GM18873 (cell line): Measurements from ENCODE around the gene SIRT1.
"Not testable (repeated sequence)": the region's sequence is repeated elsewhere in the genome, so short reads cannot be mapped to it uniquely, and the experiment has no call there.

Experiments
- ATAC-seq: cut with Tn5 transposase; IDR thresholded peaks from one replicate; pipeline ENCODE4 v1.9.1; 2021; ENCODE audit warnings: mild to moderate bottlenecking, moderate library complexity, moderate number of reproducible peaks; ENCODE audit not compliant: unreplicated experiment, low FRiP score

The SIRT1 gene

DNA sequence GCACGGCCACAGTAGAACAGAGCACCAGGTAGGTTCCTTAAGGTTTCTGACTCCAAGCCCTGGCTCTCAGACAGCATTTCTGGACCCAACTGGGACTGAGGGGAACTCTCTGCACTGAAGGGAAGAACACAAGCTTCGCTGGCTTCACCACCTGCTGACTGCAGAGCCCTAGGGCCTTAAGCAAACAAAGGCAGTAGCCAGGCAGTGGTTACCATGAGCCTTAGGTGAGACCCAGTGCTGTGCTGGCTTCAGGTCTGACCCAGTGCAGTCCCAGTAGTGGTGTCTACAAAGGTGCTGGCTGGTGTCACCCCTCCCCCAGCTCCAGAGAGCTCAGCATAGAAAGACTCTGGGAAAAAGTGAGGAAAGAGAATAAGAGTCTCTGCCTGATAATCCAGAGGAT lies 59.5 kb downstream of the SIRT1 start:
- ATAC-seq, result no peak

- no peak for ATAC-seq
These were observed 71.2 kb downstream of the SIRT1 start for GRCh38 chr10:67955614-67956013.

DNA sequence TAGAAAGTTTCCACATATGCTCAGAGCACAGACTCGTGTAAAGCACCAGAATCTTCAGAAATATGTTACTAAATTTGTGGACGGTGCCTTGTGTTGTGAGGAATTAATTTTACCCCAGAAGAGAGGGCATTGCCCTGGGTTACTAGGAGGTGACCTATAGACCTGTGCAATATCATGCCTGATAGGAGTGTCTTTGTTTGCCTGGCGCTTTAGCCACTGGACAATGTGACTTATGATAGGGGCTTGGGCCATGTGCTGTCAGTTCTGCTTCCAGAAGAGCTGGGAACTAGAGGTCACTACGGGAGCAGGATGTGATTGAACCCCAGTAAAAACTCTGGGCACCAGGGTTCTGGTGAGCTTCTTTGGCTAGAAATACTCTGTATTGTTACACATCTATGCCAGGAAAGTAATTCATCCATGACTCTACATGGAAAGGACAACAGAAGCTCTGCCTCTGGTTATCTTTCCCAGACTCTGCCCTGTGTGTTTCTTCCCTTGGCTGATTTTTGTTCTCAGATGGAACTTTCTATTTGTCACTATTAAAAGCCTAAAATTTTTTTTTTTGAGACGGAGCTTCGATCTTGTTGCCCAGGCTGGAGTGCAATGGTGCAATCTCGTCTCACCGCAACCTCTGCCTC lies 75.5 kb downstream of the SIRT1 start:
- ATAC-seq, result no peak

GRCh38 chr10:67965456-67965855 lies 81.0 kb downstream of the SIRT1 start:
- no peak for ATAC-seq

DNA sequence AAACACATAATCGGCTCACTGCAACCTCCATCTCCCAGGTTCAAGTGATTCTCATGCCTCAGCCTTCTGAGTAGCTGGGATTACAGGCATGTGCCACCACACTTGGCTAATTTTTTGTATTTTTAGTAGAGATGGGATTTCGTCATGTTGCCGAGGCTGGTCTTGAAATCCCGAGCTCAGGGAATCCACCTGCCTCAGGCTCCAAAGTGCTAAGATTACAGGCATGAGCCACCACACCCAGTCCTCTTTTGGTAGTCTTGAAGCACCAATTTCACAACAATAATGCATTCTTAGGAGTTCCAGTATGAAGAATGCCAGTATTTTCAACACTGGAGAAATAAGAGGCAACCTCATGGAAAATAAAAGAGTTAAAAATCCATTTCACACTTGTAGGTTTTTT lies 81.6 kb downstream of the SIRT1 start:
- not testable (repeated sequence) for ATAC-seq
